A549 (cell line): ENCODE results near the gene CMTM7. TPM values are rescaled to one million over a fixed set of nuclear protein-coding genes. Genes with fewer than 3 reads are reported as not detected.

Experiments
- ATAC-seq, 2 experiments: fragments of 200-7000 bp in 1 of 2; fragments of >200 bp in 1 of 2; cut with Nextera tagmentation in 1 of 2; cut with Tn5 transposase in 1 of 2; 3 replicates each; pipeline versions ENCODE4 v1.8.0 to v1.9.1; 2018 to 2020; ENCODE audit warnings: mild to moderate bottlenecking in 1 of 2, moderate library complexity in 1 of 2
- CTCF ChIA-PET: fragments of 300-600 bp; sonication (Branson Sonifier 250); formaldehyde crosslinking; extraction: SDS; loops from one replicate; lab custom pipeline; 2021; ENCODE audit warnings: antibody characterized with exemption, inconsistent platforms; lab: Yijun Ruan, JAX
- POLR2A ChIA-PET: fragments of 350-600 bp; formaldehyde crosslinking; extraction: SDS; loops from one replicate; lab custom pipeline; 2021; ENCODE audit warnings: antibody characterized with exemption, inconsistent platforms; lab: Yijun Ruan, JAX
- DNase-seq, 2 experiments: peaks; one replicate each; pipeline versions ENCODE4 v3.0.0 to v3.0.0-alpha.2; 2011 to 2016; ENCODE audit warnings: low read depth in 1 of 2, low spot score in 1 of 2
- FAIRE-seq: peaks from 2 replicates; lab custom pipeline; 2011; peaks lifted over from hg19 to GRCh38; lab: Jason Lieb, UNC
- H3K27ac ChIP-seq, 2 experiments: fragments of >200 bp; sonication (Bioruptor Twin); formaldehyde crosslinking; 3 replicates each; pipeline ENCODE4 v1.5.1; 2016 to 2017
- H3K4me1 ChIP-seq: fragments of >200 bp; sonication (Bioruptor Twin); formaldehyde crosslinking; 3 replicates; pipeline ENCODE4 v1.6.1; 2016
- H3K4me2 ChIP-seq: fragments of >200 bp; sonication (Bioruptor Twin); formaldehyde crosslinking; 3 replicates; pipeline ENCODE4 v1.6.1; 2016
- H3K4me3 ChIP-seq: fragments of >200 bp; sonication (Bioruptor Twin); formaldehyde crosslinking; 3 replicates; pipeline ENCODE4 v1.5.1; 2016
- H3K9me3 ChIP-seq: fragments of >200 bp; sonication (Bioruptor Twin); formaldehyde crosslinking; 3 replicates; pipeline ENCODE4 v1.6.1; 2016
- CBX2 ChIP-seq: fragments of 200-600 bp; sonication (generic); IDR thresholded peaks from 2 replicates; pipeline ENCODE4 v1.6.1; 2016; ENCODE audit warnings: low read depth, mild to moderate bottlenecking, borderline replicate concordance
- CEBPB ChIP-seq, 2 experiments: fragments of >200 bp in 1 of 2; sonication (Bioruptor Twin) in 1 of 2; formaldehyde crosslinking in 1 of 2; IDR thresholded peaks; 2 replicates each; pipeline ENCODE4 v1.6.1; 2012 to 2016
- EHMT2 ChIP-seq: fragments of 200-600 bp; sonication (generic); IDR thresholded peaks from 2 replicates; pipeline ENCODE4 v1.6.1; 2016; ENCODE audit warnings: antibody characterized with exemption, low read depth, mild to moderate bottlenecking, moderate library complexity
- EP300 ChIP-seq, 2 experiments: fragments of >200 bp; sonication (Bioruptor Twin); formaldehyde crosslinking; IDR thresholded peaks; 2 replicates in 1 of 2; 3 replicates in 1 of 2; pipeline ENCODE4 v1.6.1; 2016 to 2017
- FOSB ChIP-seq: fragments of 250-450 bp; sonication (Bioruptor Pico); IDR thresholded peaks from 2 replicates; pipeline ENCODE4 v1.5.0; 2020; ENCODE audit warnings: mild to moderate bottlenecking, moderate library complexity
- FOSL2 ChIP-seq, 2 experiments: fragments of 450-650 bp in 1 of 2; fragments of >200 bp in 1 of 2; sonication (Bioruptor Twin) in 1 of 2; formaldehyde crosslinking; IDR thresholded peaks; 2 replicates each; pipeline versions ENCODE4 v1.5.0 to v1.6.1; 2016 to 2020; ENCODE audit warnings: mild to moderate bottlenecking in 1 of 2, moderate library complexity in 1 of 2
- GATA3 ChIP-seq: IDR thresholded peaks from 2 replicates; pipeline ENCODE4 v1.6.1; 2012; ENCODE audit warnings: borderline replicate concordance
- HEYL ChIP-seq: fragments of 250-450 bp; sonication (Bioruptor Pico); IDR thresholded peaks from 2 replicates; pipeline ENCODE4 v1.8.0; 2021; ENCODE audit warnings: mild to moderate bottlenecking, moderate library complexity
- HOXB5 ChIP-seq: fragments of 250-450 bp; sonication (Bioruptor Pico); IDR thresholded peaks from 2 replicates; pipeline ENCODE4 v1.5.0; 2020; ENCODE audit warnings: mild to moderate bottlenecking, moderate library complexity
- JUN ChIP-seq, 2 experiments: fragments of >200 bp; sonication (Bioruptor Twin); formaldehyde crosslinking; IDR thresholded peaks; 2 replicates in 1 of 2; 3 replicates in 1 of 2; pipeline ENCODE4 v1.6.1; 2016 to 2017
- JUNB ChIP-seq: fragments of >200 bp; sonication (Bioruptor Twin); formaldehyde crosslinking; IDR thresholded peaks from 2 replicates; pipeline ENCODE4 v1.6.1; 2016
- MAX ChIP-seq: IDR thresholded peaks from 2 replicates; pipeline ENCODE4 v1.6.1; 2012
- NFE2L2 ChIP-seq: fragments of 150-350 bp; conservative IDR thresholded peaks from 2 replicates; pipeline ENCODE4 v1.6.1; 2014; ENCODE audit warnings: low read length
- PHF8 ChIP-seq: fragments of 200-600 bp; sonication (generic); IDR thresholded peaks from 2 replicates; pipeline ENCODE4 v1.6.1; 2016; ENCODE audit warnings: low read depth, mild to moderate bottlenecking, antibody characterized with exemption, moderate library complexity, borderline replicate concordance
- POLR2AphosphoS2 ChIP-seq: conservative IDR thresholded peaks from 2 replicates; pipeline ENCODE4 v1.6.1; 2012; ENCODE audit warnings: low read length, improper control_type of control experiment, inconsistent platforms
- ZNF302 ChIP-seq: fragments of 250-450 bp; sonication (Bioruptor Pico); IDR thresholded peaks from 2 replicates; pipeline ENCODE4 v1.9.0; 2021; ENCODE audit warnings: inconsistent platforms, mild to moderate bottlenecking, moderate library complexity
- ZSCAN20 ChIP-seq: fragments of 250-450 bp; sonication (Bioruptor Pico); IDR thresholded peaks from 2 replicates; pipeline ENCODE4 v1.8.0; 2022; ENCODE audit warnings: mild to moderate bottlenecking, moderate library complexity
- WGBS: methylation state at CpG from one replicate; pipeline ENCODE4 v1.1.6; 2017; ENCODE audit errors: missing lambda C conversion rate; 5-methylcytosine and 5-hydroxymethylcytosine counted together
- polyA plus RNA-seq, 4 experiments: library from polyadenylated mRNA; depleted of rRNA in 3 of 4; stranded (reverse); fragments of >200 nt; fragmentation: RNase III in 1 of 4; extraction: RNeasy Plus Mini Kit Qiagen cat#74134 plus additional on column Dnase treatment in 1 of 4; gene quantifications; 2 replicates in 3 of 4; 3 replicates in 1 of 4; pipeline ENCODE4 v1.2.3, GENCODE V29; 2011 to 2017

The CMTM7 gene
- polyA plus RNA-seq, 2 of the 4 experiments (the other 2 are of a cell fraction), result 14.2 to 18.7 TPM

DNA sequence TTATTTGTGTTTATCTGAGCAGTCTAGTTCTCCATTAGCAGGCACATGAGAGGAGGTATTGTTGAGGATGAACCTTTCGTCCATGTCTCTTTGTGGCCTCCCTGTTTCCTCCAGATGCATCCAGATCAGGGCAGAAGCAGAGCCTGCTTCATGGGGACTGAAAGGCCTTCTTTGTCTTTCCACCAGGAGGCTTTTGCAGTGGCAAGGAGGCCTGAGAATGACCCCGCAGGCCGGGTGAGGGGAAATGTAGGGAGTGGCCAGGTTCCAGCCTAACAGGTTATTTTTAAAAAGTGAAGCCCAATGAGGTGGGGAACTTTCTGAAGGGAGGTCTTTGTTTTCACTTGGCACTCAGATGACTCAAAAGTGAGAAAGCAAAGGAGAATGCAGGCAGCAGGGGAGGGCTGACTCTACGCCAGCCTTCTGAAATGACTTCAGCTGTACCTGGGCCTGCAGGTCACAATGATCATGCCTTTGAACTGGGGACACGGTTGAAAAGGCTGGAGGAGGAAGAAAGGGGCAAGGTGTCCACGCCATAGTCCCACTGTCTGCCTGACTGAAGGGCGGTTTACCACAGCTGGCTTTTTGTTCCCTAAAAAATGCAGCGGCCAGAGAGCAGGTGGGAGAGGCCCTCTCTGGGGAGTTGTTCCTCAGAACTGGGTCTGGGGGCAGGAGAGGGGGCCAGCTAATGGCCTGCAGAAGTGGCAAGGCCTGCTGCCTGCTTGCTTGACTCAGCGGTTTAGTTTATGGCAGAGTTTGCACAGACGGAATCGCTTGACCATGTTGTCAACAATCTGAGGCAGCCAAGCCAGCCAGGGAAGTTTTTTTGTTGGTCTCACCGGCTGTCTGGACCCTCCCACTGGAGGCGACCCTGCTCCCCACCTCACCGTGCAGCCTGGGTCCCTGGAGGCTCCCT, 28.7 kb downstream of the CMTM7 start:
- Histone ChIP-seq H3K27ac (peak overlapping the region in 1 of 2 experiments; percentile 54; a peak in 3 of 6 replicates), H3K4me1 (peaks cover 32% of the 10 kb centered on the region), H3K4me3 (no peak overlapping the region), H3K4me2 (peak overlapping the region; percentile 36), H3K9me3 (peaks cover 4% of the 10 kb centered on the region; the same call in 1 of the 3 replicates)
- peak; percentile 75 to 88 for ATAC-seq
- DNase-seq, result peak; percentile 43 to 65
- no peak for FAIRE-seq
- ChIA-PET CTCF (interaction anchor here (1.0 to 4.0 kb wide), 2 partner anchors 9 to 47 kb away, joined by 3 to 17 read pairs; no protein-coding TSS in a partner anchor), POLR2A (interaction anchor here (1.0 kb wide), 1 partner anchor 29 kb away, joined by 3 read pairs; the partner anchor contains the start of gene CMTM7)
- WGBS, result 50% methylated on average over 14 of the region's 14 CpGs
- 0 out of 2 replicates have a peak, but pooled peaks have one; percentile 34 for TF ChIP-seq JUNB
- no peak for TF ChIP-seq EHMT2
- TF ChIP-seq ZNF302, result no peak
- 0 out of 2 replicates have a peak, but pooled peaks have one; percentile 20 for TF ChIP-seq FOSL2 (IDR thresholded peaks at IDR 0.05)
- peak; percentile 43; the same call in 1 of the 2 replicates for TF ChIP-seq FOSL2 (CRISPR knock-in tag; IDR thresholded peaks at IDR 0.05)
- TF ChIP-seq JUN (IDR thresholded peaks at IDR 0.05), result 0 out of 5 replicates have a peak, but pooled peaks of 1 of the 2 experiments have one; percentile 14

- FAIRE-seq, result no peak
- WGBS, result 99% methylated on average over 3 of the region's 3 CpGs
- POLR2A ChIA-PET, result interaction anchor here (1.0 kb wide), 1 partner anchor 30 kb away, joined by 3 read pairs; the partner anchor contains the start of gene CMTM7
- peak overlapping the region in 1 of 2 experiments; percentile 54; a peak in 3 of 6 replicates for H3K27ac ChIP-seq
- DNase-seq, result no peak
- no peak for ATAC-seq
- H3K4me1 ChIP-seq, result peaks cover 32% of the 10 kb centered on the region
- H3K4me2 ChIP-seq, result peak overlapping the region; percentile 36
- peaks cover 4% of the 10 kb centered on the region; the same call in 1 of the 3 replicates for H3K9me3 ChIP-seq
- H3K4me3 ChIP-seq, result no peak overlapping the region
- TF ChIP-seq NFE2L2 (no peak), HEYL (no peak), POLR2AphosphoS2 (no peak), EHMT2 (no peak), PHF8 (no peak)
- CTCF ChIA-PET, result interaction anchor here (1.0 to 4.0 kb wide), 2 partner anchors 9 to 46 kb away, joined by 3 to 17 read pairs; no protein-coding TSS in a partner anchor
These were observed 29.5 kb downstream of the CMTM7 start for GRCh38 chr3:32421185-32421584.

- peak overlapping the region; percentile 36 for H3K4me2 ChIP-seq
- TF ChIP-seq JUN (IDR thresholded peaks at IDR 0.05) (no peak), EP300 (IDR thresholded peaks at IDR 0.05) (peak in 1 of 2 experiments; percentile 32; a peak in 2 of 5 replicates), GATA3 (peak; percentile 31; the same call in 1 of the 2 replicates), HOXB5 (CRISPR knock-in tag) (no peak), MAX (peak; percentile 40; the same call in 1 of the 2 replicates), ZSCAN20 (CRISPR knock-in tag) (no peak), CEBPB (IDR thresholded peaks at IDR 0.05) (peak; percentile 55 to 61; a peak in 3 of 4 replicates), CBX2 (no peak), POLR2AphosphoS2 (no peak), FOSB (CRISPR knock-in tag) (no peak)
- TF ChIP-seq, all 56 proteins: peak for 4
- Histone ChIP-seq H3K27ac (0 out of 6 replicates have a peak overlapping the region, but pooled peaks of 1 of the 2 experiments have one; percentile 32), H3K4me3 (no peak overlapping the region), H3K4me1 (peaks cover 32% of the 10 kb centered on the region), H3K9me3 (peaks cover 4% of the 10 kb centered on the region; the same call in 1 of the 3 replicates)
- 0 out of 6 replicates have a peak, but pooled peaks of 1 of the 2 experiments have one; percentile 15 for ATAC-seq
- ChIA-PET CTCF (interaction anchor here (0.7 to 4.0 kb wide), 5 partner anchors 15 to 45 kb away, joined by 3 to 17 read pairs (median 4); no protein-coding TSS in a partner anchor), POLR2A (no interaction called here)
- 64% methylated on average over 10 of the region's 10 CpGs for WGBS
- DNase-seq, result peak; percentile 10 to 38
- no peak for FAIRE-seq
These were observed 30.6 kb downstream of the CMTM7 start for GRCh38 chr3:32421991-32422859.
